H1 (cell line): ENCODE measurements around the gene PTP4A1. TPM values are rescaled to one million over a fixed set of nuclear protein-coding genes. Genes with fewer than 3 reads are reported as not detected.

Experiments used
- CTCF ChIA-PET: fragments of 300-600 bp; sonication (Branson Sonifier 250); formaldehyde crosslinking; loops from one replicate; lab custom pipeline; 2021; ENCODE audit not compliant: partially characterized antibody; lab: Charles Lee
- POLR2A ChIA-PET: fragments of 300-600 bp; sonication (Branson Sonifier 250); formaldehyde crosslinking; loops from one replicate; lab custom pipeline; 2021; ENCODE audit warnings: inconsistent platforms; ENCODE audit not compliant: partially characterized antibody; lab: Charles Lee
- DNase-seq, 2 experiments: peaks; one replicate each; pipeline versions ENCODE4 v3.0.0 to v3.0.0-alpha.2; 2010 to 2022; ENCODE audit warnings: low spot score in 2 of 2, low read depth in 1 of 2, mixed read lengths in 1 of 2
- FAIRE-seq: peaks from 2 replicates; lab custom pipeline; 2011; peaks lifted over from hg19 to GRCh38; lab: Jason Lieb, UNC
- H2AFZ ChIP-seq: 2 replicates; pipeline ENCODE4 v1.8.1; 2012; ENCODE audit warnings: low read length, inconsistent platforms
- H2AK5ac ChIP-seq: 2 replicates; pipeline ENCODE4 v1.6.1; 2013; ENCODE audit warnings: low read depth, low read length
- H2BK120ac ChIP-seq: replicated peaks from 2 replicates; pipeline ENCODE3; 2013; ENCODE audit warnings: low read depth, low read length, inconsistent platforms
- H2BK12ac ChIP-seq: 2 replicates; pipeline ENCODE4 v1.6.1; 2013; ENCODE audit warnings: low read depth, low read length
- H2BK15ac ChIP-seq: 2 replicates; pipeline ENCODE4 v1.6.1; 2013; ENCODE audit warnings: low read length
- H2BK20ac ChIP-seq: 2 replicates; pipeline ENCODE4 v1.6.1; 2013; ENCODE audit warnings: low read length
- H2BK5ac ChIP-seq: 2 replicates; pipeline ENCODE4 v1.6.1; 2013; ENCODE audit warnings: low read depth, low read length
- H3K14ac ChIP-seq: 2 replicates; pipeline ENCODE4 v1.6.1; 2013; ENCODE audit warnings: inconsistent platforms; ENCODE audit not compliant: insufficient read length
- H3K18ac ChIP-seq: 2 replicates; pipeline ENCODE4 v1.6.1; 2013; ENCODE audit warnings: low read length; ENCODE audit errors: extremely low read depth
- H3K23ac ChIP-seq: 2 replicates; pipeline ENCODE4 v1.6.1; 2013; ENCODE audit warnings: inconsistent platforms; ENCODE audit not compliant: insufficient read length
- H3K23me2 ChIP-seq: 2 replicates; pipeline ENCODE4 v1.6.1; 2013; ENCODE audit warnings: low read depth, low read length
- H3K27ac ChIP-seq: 2 replicates; pipeline ENCODE4 v1.6.1; 2011; ENCODE audit warnings: low read depth, low read length, inconsistent platforms
- H3K27me3 ChIP-seq, 4 experiments: replicated peaks in 1 of 4; 1 replicate in 1 of 4; 2 replicates in 3 of 4; pipeline versions ENCODE4 v1.6.1 to v1.8.1; 2011 to 2013; ENCODE audit warnings: low read length in 3 of 4, mild to moderate bottlenecking in 3 of 4, inconsistent platforms in 2 of 4, mixed read lengths in 2 of 4, moderate library complexity in 1 of 4; ENCODE audit not compliant: control insufficient read depth in 3 of 4, insufficient read depth in 3 of 4; ENCODE audit errors: extremely low read depth in 1 of 4
- H3K36me3 ChIP-seq, 4 experiments: 2 replicates each; pipeline versions ENCODE4 v1.6.1 to v1.8.1; 2011 to 2013; ENCODE audit warnings: mild to moderate bottlenecking in 4 of 4, low read length in 3 of 4, moderate library complexity in 2 of 4, control low read depth in 1 of 4, inconsistent platforms in 1 of 4; ENCODE audit not compliant: insufficient read depth in 4 of 4, control insufficient read depth in 2 of 4
- H3K4ac ChIP-seq: replicated peaks from 2 replicates; pipeline ENCODE3; 2013; ENCODE audit warnings: low read length, low read depth, mixed read lengths, inconsistent platforms; ENCODE audit not compliant: insufficient read length
- H3K4me1 ChIP-seq, 4 experiments: replicated peaks in 1 of 4; 1 replicate in 1 of 4; 2 replicates in 3 of 4; pipeline versions ENCODE4 v1.6.1 to v1.8.1; 2011 to 2013; ENCODE audit warnings: low read length in 3 of 4, inconsistent platforms in 2 of 4, mixed read lengths in 1 of 4; ENCODE audit not compliant: insufficient read depth in 4 of 4, control insufficient read depth in 3 of 4
- H3K4me2 ChIP-seq, 2 experiments: 2 replicates each; pipeline versions ENCODE4 v1.6.1 to v1.8.1; 2011 to 2013; ENCODE audit warnings: low read depth in 2 of 2, low read length in 2 of 2, control low read depth in 1 of 2, inconsistent platforms in 1 of 2, mild to moderate bottlenecking in 1 of 2; ENCODE audit not compliant: insufficient read depth in 1 of 2
- H3K4me3 ChIP-seq, 4 experiments: fragments of 200-600, 300-600 bp in 1 of 4; sonication (generic), shearing (Covaris generic), sonication (Bioruptor Twin) in 1 of 4; 2 replicates each; pipeline versions ENCODE4 v1.5.1 to v1.8.1; 2011 to 2016; ENCODE audit warnings: low read length in 4 of 4, low read depth in 3 of 4, control low read depth in 2 of 4, inconsistent platforms in 2 of 4, mild to moderate bottlenecking in 2 of 4, mixed read lengths in 1 of 4, moderate library complexity in 1 of 4; ENCODE audit not compliant: insufficient read depth in 2 of 4; ENCODE audit errors: extremely low read depth in 1 of 4
- H3K56ac ChIP-seq: replicated peaks from 2 replicates; pipeline ENCODE3; 2013; ENCODE audit warnings: low read depth, mild to moderate bottlenecking, mixed read lengths, low read length, inconsistent platforms; ENCODE audit not compliant: insufficient read length
- H3K79me1 ChIP-seq: 2 replicates; pipeline ENCODE4 v1.6.1; 2013; ENCODE audit warnings: low read depth, low read length, control low read depth
- H3K79me2 ChIP-seq, 2 experiments: 2 replicates each; pipeline versions ENCODE4 v1.6.1 to v1.8.1; 2012 to 2013; ENCODE audit warnings: low read length in 2 of 2, mild to moderate bottlenecking in 2 of 2, inconsistent platforms in 1 of 2; ENCODE audit not compliant: insufficient read depth in 2 of 2, control insufficient read depth in 1 of 2
- H3K9ac ChIP-seq, 4 experiments: replicated peaks in 1 of 4; 1 replicate in 1 of 4; 2 replicates in 3 of 4; pipeline versions ENCODE4 v1.6.1 to v1.8.1; 2011 to 2013; ENCODE audit warnings: low read depth in 3 of 4, low read length in 3 of 4, control low read depth in 2 of 4, mild to moderate bottlenecking in 2 of 4, moderate library complexity in 2 of 4, inconsistent platforms in 1 of 4; ENCODE audit errors: extremely low read depth in 1 of 4
- H3K9me3 ChIP-seq, 2 experiments: 2 replicates each; pipeline versions ENCODE4 v1.6.1 to v1.8.1; 2012 to 2013; ENCODE audit warnings: mild to moderate bottlenecking in 2 of 2, moderate library complexity in 2 of 2, control low read depth in 1 of 2, inconsistent platforms in 1 of 2, low read depth in 1 of 2, low read length in 1 of 2, mixed read lengths in 1 of 2; ENCODE audit not compliant: insufficient read depth in 2 of 2
- H4K20me1 ChIP-seq, 2 experiments: replicated peaks in 1 of 2; 2 replicates each; pipeline versions ENCODE3 to v1.8.1; 2011 to 2013; ENCODE audit warnings: inconsistent platforms in 2 of 2, low read length in 2 of 2, mild to moderate bottlenecking in 1 of 2; ENCODE audit not compliant: insufficient read depth in 2 of 2, control insufficient read depth in 1 of 2
- H4K5ac ChIP-seq: 2 replicates; pipeline ENCODE4 v1.6.1; 2013; ENCODE audit warnings: low read length, low read depth, mixed read lengths, inconsistent platforms; ENCODE audit not compliant: insufficient read length
- H4K8ac ChIP-seq: 2 replicates; pipeline ENCODE4 v1.8.0; 2013; ENCODE audit warnings: mild to moderate bottlenecking, moderate library complexity, low read length, inconsistent platforms; ENCODE audit not compliant: insufficient read depth; ENCODE audit errors: extremely low read depth
- H4K91ac ChIP-seq: replicated peaks from 2 replicates; pipeline ENCODE3; 2013; ENCODE audit warnings: low read length, mixed read lengths, inconsistent platforms; ENCODE audit not compliant: insufficient read length
- POU5F1 ChIP-seq: IDR thresholded peaks from 2 replicates; pipeline ENCODE4 v1.6.1; 2011; ENCODE audit warnings: low read depth, mild to moderate bottlenecking, low read length, moderate library complexity
- RFX5 ChIP-seq: IDR thresholded peaks from 2 replicates; pipeline ENCODE4 v1.6.1; 2011; ENCODE audit warnings: low read depth, low read length, improper control_type of control experiment, borderline replicate concordance
- WGBS, 2 experiments: shearing (Covaris generic) in 1 of 2; methylation state at CpG; one replicate each; pipeline versions ENCODE4 v1.1.6 to v1.1.7; 2013 to 2015; ENCODE audit warnings: low lambda C conversion rate in 2 of 2, mixed read lengths in 2 of 2, inconsistent platforms in 1 of 2, low coverage in 1 of 2, missing lambda C conversion rate in 1 of 2; ENCODE audit not compliant: insufficient replicate concordance in 2 of 2, insufficient coverage in 1 of 2, insufficient read length in 1 of 2; ENCODE audit errors: extremely low coverage in 1 of 2, missing lambda C conversion rate in 1 of 2; 5-methylcytosine and 5-hydroxymethylcytosine counted together
- polyA plus RNA-seq, 7 experiments: library from polyadenylated mRNA; depleted of rRNA in 3 of 7; stranded (reverse) in 5 of 7; unstranded in 2 of 7; fragments of >200 nt in 5 of 7; fragments of 200-250 nt in 2 of 7; gene quantifications; 1 replicate in 5 of 7; 2 replicates in 1 of 7; 4 replicates in 1 of 7; pipeline versions ENCODE4 v1.2.1 to v1.2.3, GENCODE V29; 2011 to 2013; ENCODE audit warnings: missing spikeins in 2 of 7, mixed read lengths in 2 of 7
- total RNA-seq: library from RNA; stranded (reverse); fragmentation: NEBNext Ultra II Directional; extraction: Animal tissue kit (Norgen Biotek cat#: 25700); gene quantifications from 2 replicates; pipeline ENCODE4 v1.2.1, GENCODE V29; 2021
- TF ChIP-seq, protein P1 (sequence below): IDR thresholded peaks from 2 replicates; pipeline ENCODE4 v1.6.1; 2011; ENCODE audit warnings: low read length, improper control_type of control experiment

Gene PTP4A1
- total and polyA plus RNA-seq, 2 of the 8 experiments (the other 6 are each of a cell fraction or from before 2014, with no cell fraction given) = 21.1 to 76.3 TPM

DNA sequence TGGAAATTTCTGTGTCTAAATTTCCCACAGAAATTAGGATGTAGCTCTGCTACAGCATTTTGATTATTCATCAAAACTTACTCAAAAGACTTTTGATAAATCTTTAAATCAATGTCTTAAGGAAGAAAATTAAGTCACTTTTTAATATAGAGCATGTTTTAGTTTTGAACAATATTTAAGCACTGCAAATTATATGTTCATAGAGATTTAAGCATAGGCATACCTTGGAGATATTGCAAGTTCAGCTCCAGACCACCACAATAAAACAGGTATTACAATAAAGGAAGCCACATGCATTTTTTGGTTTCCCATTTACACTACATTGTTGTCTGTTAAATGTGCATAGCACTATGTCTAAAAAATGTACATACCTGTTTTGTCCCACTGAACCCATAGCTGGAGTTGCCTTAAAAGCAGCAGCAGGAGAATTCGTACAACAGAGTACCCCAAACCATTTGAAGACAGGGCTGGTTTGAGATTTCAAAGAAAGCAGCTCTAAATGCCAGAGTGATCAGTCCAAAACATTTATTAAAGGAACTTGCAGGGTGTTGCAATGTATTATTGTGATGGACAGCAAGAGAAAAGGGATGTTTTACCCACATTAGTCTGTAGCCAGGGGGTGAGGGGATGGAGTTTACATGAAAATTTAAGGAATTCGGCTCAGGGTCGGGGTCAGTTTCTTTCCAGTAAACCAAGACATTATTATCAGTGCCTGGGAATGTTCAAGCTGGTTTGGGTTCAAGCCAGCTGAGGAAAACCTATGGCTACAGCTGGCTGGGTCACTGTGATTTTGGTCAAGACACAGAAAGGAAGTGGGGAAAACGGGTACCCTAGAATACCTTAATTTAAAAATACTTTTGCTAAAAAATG is 6.3 kb upstream of the PTP4A1 start:
- 60% methylated on average over 4 of the region's 4 CpGs; no CpG with 5 or more reads in 1 of the 2 experiments for WGBS, 2 experiments
- CTCF ChIA-PET = interaction anchor here (0.6 to 1.9 kb wide), 3 partner anchors 8 to 65 kb away, joined by 4 to 7 read pairs (median 6); no protein-coding TSS in a partner anchor
- Histone ChIP-seq H3K4me3 (no peak overlapping the region), H3K9ac (no peak overlapping the region), H3K27me3 (no peaks in the 10 kb centered on the region), H2AK5ac (no peak overlapping the region), H3K36me3 (no peaks in the 10 kb centered on the region), H3K23ac (no peak overlapping the region), H3K79me1 (no peaks in the 10 kb centered on the region), H4K20me1 (no peaks in the 10 kb centered on the region), H3K18ac (no peak overlapping the region), H3K23me2 (no peaks in the 10 kb centered on the region), H3K4ac (no peak overlapping the region), H2BK15ac (no peak overlapping the region), H4K8ac (no peak overlapping the region), H2AFZ (peak overlapping the region; percentile 55; the same call in 1 of the 2 replicates), H3K4me2 (peak overlapping the region; percentile 3 to 44; a peak in 1 of 4 replicates), H3K79me2 (no peaks in the 10 kb centered on the region), H3K27ac (no peak overlapping the region), H3K56ac (no peak overlapping the region), H3K14ac (no peak overlapping the region), H3K4me1 (peaks cover 0 to 8% (median 5%) of the 10 kb centered on the region in 4 experiments; a peak in 2 of 7 replicates), H4K5ac (no peak overlapping the region), H2BK12ac (no peak overlapping the region), H2BK120ac (no peak overlapping the region), H2BK5ac (no peak overlapping the region), H2BK20ac (no peak overlapping the region), H3K9me3 (no peaks in the 10 kb centered on the region), H4K91ac (no peak overlapping the region)
- POLR2A ChIA-PET = interaction anchor here (0.5 to 1.6 kb wide), 4 partner anchors 8 to 141 kb away, joined by 3 to 9 read pairs (median 3); no protein-coding TSS in a partner anchor
- no peak for TF ChIP-seq POU5F1
- TF ChIP-seq, protein P1, sequence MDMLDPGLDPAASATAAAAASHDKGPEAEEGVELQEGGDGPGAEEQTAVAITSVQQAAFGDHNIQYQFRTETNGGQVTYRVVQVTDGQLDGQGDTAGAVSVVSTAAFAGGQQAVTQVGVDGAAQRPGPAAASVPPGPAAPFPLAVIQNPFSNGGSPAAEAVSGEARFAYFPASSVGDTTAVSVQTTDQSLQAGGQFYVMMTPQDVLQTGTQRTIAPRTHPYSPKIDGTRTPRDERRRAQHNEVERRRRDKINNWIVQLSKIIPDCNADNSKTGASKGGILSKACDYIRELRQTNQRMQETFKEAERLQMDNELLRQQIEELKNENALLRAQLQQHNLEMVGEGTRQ = no peak
- no peak for TF ChIP-seq RFX5
- FAIRE-seq (peak; percentile 13), DNase-seq (no peak)
